GM23338 (cell line): ENCODE results near the gene TBX1. TPM values are rescaled to one million over a fixed set of nuclear protein-coding genes. Genes with fewer than 3 reads are reported as not detected.

Experiments
- ATAC-seq: fragments of 200-7000 bp; cut with Tn5 transposase; 3 replicates; pipeline ENCODE4 v1.9.1; 2020
- DNase-seq: peaks from one replicate; pipeline ENCODE4 v3.0.0-alpha.2; 2015; ENCODE audit warnings: low spot score
- H2AFZ ChIP-seq: fragments of 200-600 bp; sonication (generic); 2 replicates; pipeline ENCODE4 v1.8.0; 2016; ENCODE audit warnings: antibody characterized with exemption, mild to moderate bottlenecking, moderate library complexity
- H3F3A ChIP-seq: fragments of 200-600 bp; sonication (generic); replicated peaks from 2 replicates; pipeline ENCODE4 v1.8.0; 2017; ENCODE audit warnings: antibody characterized with exemption, mixed run types, low read depth
- H3K27ac ChIP-seq: fragments of 200-600 bp; sonication (generic); 2 replicates; pipeline ENCODE4 v1.6.1; 2016; ENCODE audit warnings: low read depth
- H3K27me3 ChIP-seq: fragments of 200-600 bp; sonication (generic); 2 replicates; pipeline ENCODE4 v1.8.0; 2016; ENCODE audit warnings: mild to moderate bottlenecking, mixed run types, moderate library complexity; ENCODE audit not compliant: insufficient read depth
- H3K36me3 ChIP-seq: fragments of 200-600 bp; sonication (generic); 2 replicates; pipeline ENCODE4 v1.8.0; 2016; ENCODE audit warnings: mild to moderate bottlenecking; ENCODE audit not compliant: insufficient read depth
- H3K4me1 ChIP-seq: fragments of 200-600 bp; sonication (generic); 2 replicates; pipeline ENCODE4 v1.8.0; 2016; ENCODE audit warnings: mild to moderate bottlenecking, moderate library complexity; ENCODE audit not compliant: insufficient read depth
- H3K4me2 ChIP-seq: fragments of 200-600 bp; sonication (generic); 2 replicates; pipeline ENCODE4 v1.7.1; 2017; ENCODE audit warnings: mixed run types
- H3K4me3 ChIP-seq: fragments of 200-600 bp; sonication (generic); 2 replicates; pipeline ENCODE4 v1.6.1; 2016; ENCODE audit warnings: mixed run types
- H3K79me2 ChIP-seq: fragments of 200-600 bp; sonication (generic); replicated peaks from 2 replicates; pipeline ENCODE4 v1.8.0; 2017; ENCODE audit warnings: mild to moderate bottlenecking; ENCODE audit not compliant: insufficient read depth
- H3K9me2 ChIP-seq: fragments of 200-600 bp; sonication (generic); 2 replicates; pipeline ENCODE4 v1.8.0; 2017; ENCODE audit not compliant: insufficient read depth
- H4K20me1 ChIP-seq: fragments of 200-600 bp; sonication (generic); replicated peaks from 2 replicates; pipeline ENCODE4 v1.8.0; 2017; ENCODE audit warnings: mild to moderate bottlenecking; ENCODE audit not compliant: insufficient read depth
- H3K27ac Mint-ChIP-seq: 2 replicates; pipeline ENCODE4 v1.8.0; 2020; ENCODE audit warnings: inconsistent platforms, mild to moderate bottlenecking, moderate library complexity, mixed read lengths
- H3K27me3 Mint-ChIP-seq: 3 replicates; pipeline ENCODE4 v1.8.0; 2022; ENCODE audit warnings: low read depth, mild to moderate bottlenecking, moderate library complexity, mixed read lengths, inconsistent platforms; ENCODE audit not compliant: insufficient read depth, poor library complexity
- H3K36me3 Mint-ChIP-seq: 3 replicates; pipeline ENCODE4 v1.8.0; 2021; ENCODE audit warnings: low read depth, mild to moderate bottlenecking, inconsistent platforms, moderate library complexity, mixed read lengths
- H3K4me1 Mint-ChIP-seq: 3 replicates; pipeline ENCODE4 v1.8.0; 2020; ENCODE audit warnings: mild to moderate bottlenecking, inconsistent platforms, mixed read lengths
- H3K4me3 Mint-ChIP-seq: 3 replicates; pipeline ENCODE4 v1.8.0; 2021; ENCODE audit warnings: moderate library complexity, mild to moderate bottlenecking, inconsistent platforms, mixed read lengths
- H3K9me3 Mint-ChIP-seq: 3 replicates; pipeline ENCODE4 v1.8.0; 2020; ENCODE audit warnings: moderate library complexity, mild to moderate bottlenecking, inconsistent platforms, mixed read lengths
- CREB1 ChIP-seq: fragments of 250-450 bp; sonication (Bioruptor Pico); IDR thresholded peaks from 2 replicates; pipeline ENCODE4 v1.5.0; 2020; ENCODE audit warnings: low read depth, mild to moderate bottlenecking, moderate library complexity
- EZH2 ChIP-seq: fragments of 200-600 bp; sonication (generic); IDR thresholded peaks from one replicate; pipeline ENCODE4 v1.8.0; 2017; ENCODE audit warnings: antibody characterized with exemption, mild to moderate bottlenecking, low read depth; ENCODE audit not compliant: unreplicated experiment
- EZH2phosphoT487 ChIP-seq: fragments of 200-600 bp; sonication (generic); IDR thresholded peaks from one replicate; pipeline ENCODE4 v1.8.1; 2018; ENCODE audit warnings: antibody characterized with exemption; ENCODE audit not compliant: unreplicated experiment
- JUNB ChIP-seq: IDR thresholded peaks from one replicate; pipeline ENCODE4 v1.6.1; 2016; ENCODE audit warnings: antibody characterized with exemption; ENCODE audit not compliant: unreplicated experiment
- NANOG ChIP-seq: IDR thresholded peaks from 2 replicates; pipeline ENCODE4 v1.6.1; 2016; ENCODE audit warnings: antibody characterized with exemption, borderline replicate concordance
- POLR2AphosphoS5 ChIP-seq: IDR thresholded peaks from 2 replicates; pipeline ENCODE4 v1.6.1; 2016; ENCODE audit warnings: antibody characterized with exemption, low read depth
- STAT1 ChIP-seq: IDR thresholded peaks from one replicate; pipeline ENCODE4 v1.6.1; 2016; ENCODE audit warnings: antibody characterized with exemption; ENCODE audit not compliant: unreplicated experiment
- ZNF114 ChIP-seq: fragments of 250-450 bp; sonication (Bioruptor Pico); IDR thresholded peaks from 2 replicates; pipeline ENCODE4 v1.5.0; 2020; ENCODE audit warnings: mild to moderate bottlenecking, moderate library complexity
- ZNF331 ChIP-seq: fragments of 250-450 bp; sonication (Bioruptor Pico); IDR thresholded peaks from 2 replicates; pipeline ENCODE4 v1.5.0; 2020; ENCODE audit warnings: low read depth, mild to moderate bottlenecking, moderate library complexity
- ZNF462 ChIP-seq: fragments of 250-450 bp; sonication (Bioruptor Pico); IDR thresholded peaks from 2 replicates; pipeline ENCODE4 v1.5.0; 2020; ENCODE audit warnings: mild to moderate bottlenecking, moderate library complexity
- polyA plus RNA-seq: library from polyadenylated mRNA; unstranded; fragments of >200 nt; fragmentation: Nextera tagmentation; extraction: Ambion mirVana; gene quantifications from 2 replicates; pipeline ENCODE4 v1.2.1, GENCODE V29; 2016
- total RNA-seq: library from RNA; depleted of rRNA; stranded (reverse); fragments of >200 nt; shearing (Covaris generic); gene quantifications from 2 replicates; pipeline ENCODE4 v1.2.3, GENCODE V29; 2014
- TF ChIP-seq, protein P1 (sequence below): IDR thresholded peaks from 2 replicates; pipeline ENCODE4 v1.6.1; 2016; ENCODE audit warnings: antibody characterized with exemption
- TF ChIP-seq, protein P2 (sequence below): IDR thresholded peaks from one replicate; pipeline ENCODE4 v1.6.1; 2018; ENCODE audit warnings: antibody characterized with exemption; ENCODE audit not compliant: unreplicated experiment
- TF ChIP-seq, protein P3 (sequence below), 2 experiments: fragments of 200-600 bp in 1 of 2; sonication (generic) in 1 of 2; conservative IDR thresholded peaks; 2 replicates each; pipeline versions ENCODE4 v1.5.1 to v1.6.1; 2016 to 2017; ENCODE audit warnings: antibody characterized with exemption in 2 of 2, low read depth in 2 of 2, mild to moderate bottlenecking in 2 of 2, moderate library complexity in 1 of 2

The TBX1 gene
- total and polyA plus RNA-seq, 2 experiments from 2014 or later, result 0.19 to 0.66 TPM

DNA sequence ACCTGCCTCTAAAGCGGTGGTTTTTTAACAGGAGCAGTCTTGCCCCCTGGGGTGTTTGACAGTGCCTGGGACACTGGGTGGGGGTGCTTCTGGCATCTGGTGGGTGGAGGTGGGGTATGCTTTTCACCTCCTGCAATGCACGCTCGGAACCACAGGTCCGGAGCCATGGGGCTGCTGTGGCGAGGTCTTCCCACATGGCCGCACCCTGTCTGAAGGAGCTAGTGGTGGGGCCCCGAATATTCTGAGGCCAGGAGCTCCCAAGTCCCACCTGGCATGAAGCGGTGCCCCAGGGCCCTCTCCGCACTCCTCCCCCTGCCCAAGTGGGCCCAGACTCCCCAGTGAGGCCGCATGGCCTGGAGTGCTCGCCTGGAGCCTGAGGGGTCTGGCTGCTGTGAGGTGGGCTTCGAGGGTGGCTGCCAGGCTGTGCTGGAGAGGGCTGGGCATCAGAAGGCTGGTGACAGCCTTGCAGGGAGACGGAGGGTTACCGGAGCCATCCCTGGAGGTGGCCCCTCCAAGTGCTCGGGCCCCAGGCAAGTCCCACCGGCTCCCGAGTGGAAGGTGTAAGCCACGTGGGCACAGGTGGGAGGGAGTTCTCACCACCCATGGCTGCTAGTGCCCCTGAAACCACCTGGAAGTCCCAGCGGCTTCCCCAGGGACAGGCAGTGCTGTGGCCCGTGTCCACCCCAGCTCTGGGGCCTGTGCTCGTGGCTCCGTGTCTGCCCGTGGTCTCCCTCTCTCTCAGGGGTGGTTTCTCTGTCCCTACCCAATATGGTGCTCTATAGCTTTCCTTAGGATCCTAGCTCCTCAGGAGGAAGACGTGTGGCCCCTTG, 15.1 kb downstream of the TBX1 start:
- no peak overlapping the region for H3K4me3 ChIP-seq
- TF ChIP-seq, protein P1, sequence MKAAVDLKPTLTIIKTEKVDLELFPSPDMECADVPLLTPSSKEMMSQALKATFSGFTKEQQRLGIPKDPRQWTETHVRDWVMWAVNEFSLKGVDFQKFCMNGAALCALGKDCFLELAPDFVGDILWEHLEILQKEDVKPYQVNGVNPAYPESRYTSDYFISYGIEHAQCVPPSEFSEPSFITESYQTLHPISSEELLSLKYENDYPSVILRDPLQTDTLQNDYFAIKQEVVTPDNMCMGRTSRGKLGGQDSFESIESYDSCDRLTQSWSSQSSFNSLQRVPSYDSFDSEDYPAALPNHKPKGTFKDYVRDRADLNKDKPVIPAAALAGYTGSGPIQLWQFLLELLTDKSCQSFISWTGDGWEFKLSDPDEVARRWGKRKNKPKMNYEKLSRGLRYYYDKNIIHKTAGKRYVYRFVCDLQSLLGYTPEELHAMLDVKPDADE, result no peak
- TF ChIP-seq POLR2AphosphoS5, result no peak
- TF ChIP-seq, protein P2, sequence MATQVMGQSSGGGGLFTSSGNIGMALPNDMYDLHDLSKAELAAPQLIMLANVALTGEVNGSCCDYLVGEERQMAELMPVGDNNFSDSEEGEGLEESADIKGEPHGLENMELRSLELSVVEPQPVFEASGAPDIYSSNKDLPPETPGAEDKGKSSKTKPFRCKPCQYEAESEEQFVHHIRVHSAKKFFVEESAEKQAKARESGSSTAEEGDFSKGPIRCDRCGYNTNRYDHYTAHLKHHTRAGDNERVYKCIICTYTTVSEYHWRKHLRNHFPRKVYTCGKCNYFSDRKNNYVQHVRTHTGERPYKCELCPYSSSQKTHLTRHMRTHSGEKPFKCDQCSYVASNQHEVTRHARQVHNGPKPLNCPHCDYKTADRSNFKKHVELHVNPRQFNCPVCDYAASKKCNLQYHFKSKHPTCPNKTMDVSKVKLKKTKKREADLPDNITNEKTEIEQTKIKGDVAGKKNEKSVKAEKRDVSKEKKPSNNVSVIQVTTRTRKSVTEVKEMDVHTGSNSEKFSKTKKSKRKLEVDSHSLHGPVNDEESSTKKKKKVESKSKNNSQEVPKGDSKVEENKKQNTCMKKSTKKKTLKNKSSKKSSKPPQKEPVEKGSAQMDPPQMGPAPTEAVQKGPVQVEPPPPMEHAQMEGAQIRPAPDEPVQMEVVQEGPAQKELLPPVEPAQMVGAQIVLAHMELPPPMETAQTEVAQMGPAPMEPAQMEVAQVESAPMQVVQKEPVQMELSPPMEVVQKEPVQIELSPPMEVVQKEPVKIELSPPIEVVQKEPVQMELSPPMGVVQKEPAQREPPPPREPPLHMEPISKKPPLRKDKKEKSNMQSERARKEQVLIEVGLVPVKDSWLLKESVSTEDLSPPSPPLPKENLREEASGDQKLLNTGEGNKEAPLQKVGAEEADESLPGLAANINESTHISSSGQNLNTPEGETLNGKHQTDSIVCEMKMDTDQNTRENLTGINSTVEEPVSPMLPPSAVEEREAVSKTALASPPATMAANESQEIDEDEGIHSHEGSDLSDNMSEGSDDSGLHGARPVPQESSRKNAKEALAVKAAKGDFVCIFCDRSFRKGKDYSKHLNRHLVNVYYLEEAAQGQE, result no peak
- no peak for TF ChIP-seq CREB1 (CRISPR knock-in tag)
- TF ChIP-seq JUNB, result no peak
- no peak for TF ChIP-seq ZNF331 (CRISPR knock-in tag)
- no peak for TF ChIP-seq STAT1
- no peak for TF ChIP-seq EZH2phosphoT487
- TF ChIP-seq NANOG, result no peak
- TF ChIP-seq ZNF114 (CRISPR knock-in tag), result no peak
- TF ChIP-seq EZH2, result no peak
- TF ChIP-seq ZNF462, result no peak
- TF ChIP-seq, protein P3, sequence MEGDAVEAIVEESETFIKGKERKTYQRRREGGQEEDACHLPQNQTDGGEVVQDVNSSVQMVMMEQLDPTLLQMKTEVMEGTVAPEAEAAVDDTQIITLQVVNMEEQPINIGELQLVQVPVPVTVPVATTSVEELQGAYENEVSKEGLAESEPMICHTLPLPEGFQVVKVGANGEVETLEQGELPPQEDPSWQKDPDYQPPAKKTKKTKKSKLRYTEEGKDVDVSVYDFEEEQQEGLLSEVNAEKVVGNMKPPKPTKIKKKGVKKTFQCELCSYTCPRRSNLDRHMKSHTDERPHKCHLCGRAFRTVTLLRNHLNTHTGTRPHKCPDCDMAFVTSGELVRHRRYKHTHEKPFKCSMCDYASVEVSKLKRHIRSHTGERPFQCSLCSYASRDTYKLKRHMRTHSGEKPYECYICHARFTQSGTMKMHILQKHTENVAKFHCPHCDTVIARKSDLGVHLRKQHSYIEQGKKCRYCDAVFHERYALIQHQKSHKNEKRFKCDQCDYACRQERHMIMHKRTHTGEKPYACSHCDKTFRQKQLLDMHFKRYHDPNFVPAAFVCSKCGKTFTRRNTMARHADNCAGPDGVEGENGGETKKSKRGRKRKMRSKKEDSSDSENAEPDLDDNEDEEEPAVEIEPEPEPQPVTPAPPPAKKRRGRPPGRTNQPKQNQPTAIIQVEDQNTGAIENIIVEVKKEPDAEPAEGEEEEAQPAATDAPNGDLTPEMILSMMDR (conservative IDR thresholded peaks at IDR 0.05; ENCODE audit: low read depth in 2 of 2), result no peak
- no peaks in the 10 kb centered on the region for H3F3A ChIP-seq
- H3K27ac Mint-ChIP-seq, result no peak overlapping the region
- ATAC-seq (no peak), DNase-seq (no peak)
- H3K4me1 Mint-ChIP-seq, result no peaks in the 10 kb centered on the region; the same call in 2 of the 3 replicates
- no peaks in the 10 kb centered on the region for H3K36me3 Mint-ChIP-seq
- no peaks in the 10 kb centered on the region for H4K20me1 ChIP-seq
- H3K27me3 Mint-ChIP-seq, result peaks cover 20% of the 10 kb centered on the region
- H3K79me2 ChIP-seq, result no peaks in the 10 kb centered on the region
- no peak overlapping the region for H3K4me3 Mint-ChIP-seq
- H3K4me2 ChIP-seq, result no peak overlapping the region
- no peaks in the 10 kb centered on the region for H3K4me1 ChIP-seq
- no peak overlapping the region for H2AFZ ChIP-seq
- no peaks in the 10 kb centered on the region; the same call in 2 of the 3 replicates for H3K9me3 Mint-ChIP-seq
- no peak overlapping the region for H3K27ac ChIP-seq
- H3K9me2 ChIP-seq, result no peaks in the 10 kb centered on the region
- no peaks in the 10 kb centered on the region for H3K36me3 ChIP-seq
- peaks cover 6% of the 10 kb centered on the region; the same call in 1 of the 2 replicates for H3K27me3 ChIP-seq
